ENCODE measurements around the gene KLF12.

The KLF12 gene

GRCh38 chr13:74101436-74101835 is 32.8 kb downstream of the KLF12 start:
- DNase-seq: no peak

- no peak for DNase-seq
These were observed 36.1 kb downstream of the KLF12 start for GRCh38 chr13:74098077-74098476.

- DNase-seq: no peak
These were observed 37.1 kb downstream of the KLF12 start for GRCh38 chr13:74097116-74097515.

- no peak for DNase-seq
These were observed 40.5 kb downstream of the KLF12 start for GRCh38 chr13:74093691-74094090.

DNA sequence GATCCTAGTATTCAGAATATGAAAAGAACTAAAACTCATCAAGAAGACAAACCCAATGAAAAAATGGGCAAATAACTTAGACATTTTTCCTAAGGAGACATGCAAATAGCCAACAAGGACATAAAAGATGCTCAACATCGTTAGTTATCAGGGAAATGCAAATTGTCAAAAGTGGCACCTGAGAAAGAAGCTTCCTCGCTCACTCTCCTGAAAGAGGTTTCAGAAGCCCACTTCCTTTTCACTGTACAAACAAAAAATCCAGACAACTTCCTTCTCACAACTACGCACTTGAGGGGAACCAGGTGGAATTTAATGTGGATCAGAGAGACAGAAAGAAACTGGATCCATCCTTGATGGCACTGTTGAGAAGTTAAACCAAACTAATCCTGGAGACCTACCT is 41.5 kb downstream of the KLF12 start:
- no peak for DNase-seq

- DNase-seq: no peak
These were observed 43.2 kb downstream of the KLF12 start for GRCh38 chr13:74090869-74091605.

DNA sequence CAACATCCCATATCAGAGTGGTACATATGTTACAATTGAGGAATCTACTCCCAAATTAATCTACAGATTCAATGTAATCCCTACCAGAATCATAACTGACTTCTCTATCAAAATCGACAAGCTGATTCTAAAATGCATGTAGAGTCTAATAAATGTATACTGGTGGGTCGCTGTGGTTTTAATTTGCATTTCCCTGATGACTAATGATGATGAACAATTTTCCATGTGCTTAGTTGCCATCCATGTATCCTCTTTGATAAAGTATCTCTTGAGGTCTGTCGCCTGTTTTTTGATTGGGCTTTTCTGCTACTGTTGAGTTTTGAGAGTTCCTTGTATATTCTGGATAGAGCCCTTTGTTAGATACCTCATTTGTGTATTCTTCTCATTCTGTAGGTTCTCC is 43.8 kb downstream of the KLF12 start:
- no peak for DNase-seq

DNA sequence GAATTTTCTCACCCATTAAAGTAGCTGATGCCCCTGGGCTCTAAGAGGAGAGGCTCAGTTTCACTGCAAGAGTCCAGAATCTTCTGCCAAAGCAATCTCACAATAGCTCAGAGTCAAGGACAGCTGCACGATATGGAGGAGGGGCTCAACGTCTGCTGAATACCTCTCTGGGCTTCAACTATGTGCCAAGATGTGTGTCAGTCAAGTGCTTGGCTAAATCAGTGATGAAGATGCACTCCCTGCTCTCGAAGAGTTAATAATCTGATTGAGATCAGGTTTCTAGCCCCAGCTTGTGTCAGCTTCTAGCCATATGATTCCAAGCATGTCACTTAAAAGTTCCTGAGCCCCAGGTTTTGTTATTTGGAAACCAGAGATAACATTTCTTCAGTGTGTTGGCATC is 46.8 kb downstream of the KLF12 start:
- no peak for DNase-seq
